ENCODE measurements around the gene HP.
"Not testable (repeated sequence)": the region's sequence is repeated elsewhere in the genome, so short reads cannot be mapped to it uniquely, and the experiment has no call there.

Gene HP

DNA sequence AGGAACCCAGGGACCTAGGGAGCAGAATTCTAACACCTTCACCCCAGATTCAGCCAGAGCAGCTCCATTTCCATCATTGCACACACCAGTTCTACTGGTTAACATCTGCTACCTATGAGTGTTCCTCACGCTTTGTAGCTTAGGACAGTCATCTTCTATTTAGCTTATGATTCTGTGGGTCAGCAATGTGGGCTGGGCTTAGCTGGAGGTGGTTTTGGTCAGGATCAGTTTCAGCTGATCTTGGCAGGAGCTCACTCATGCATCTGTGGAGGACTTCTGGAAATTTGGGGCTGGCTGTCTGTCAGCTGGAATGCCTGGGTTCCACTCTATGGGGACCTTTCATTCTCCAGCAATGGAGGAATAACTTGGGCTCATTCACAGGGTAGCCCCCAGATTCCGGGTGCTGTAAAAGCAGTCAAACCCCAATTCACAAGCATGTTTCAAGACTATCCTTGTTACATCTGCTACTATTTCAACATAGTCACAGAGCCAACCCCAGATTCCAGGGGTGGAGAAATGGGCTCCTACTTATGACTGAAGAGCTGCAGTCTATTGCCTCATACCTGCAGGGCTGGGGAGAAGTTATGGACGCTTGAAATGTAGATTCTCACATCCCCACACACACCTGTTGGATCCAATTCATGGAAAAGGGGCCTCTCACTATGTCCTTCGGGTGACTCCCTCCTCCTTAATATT lies 3.4 kb upstream of the HP start:
- POLR2A ChIA-PET, result interaction anchor here (1.4 kb wide), 1 partner anchor 43 kb away, joined by 3 read pairs; the partner anchor contains the start of genes DHX38 and TXNL4B
- CTCF ChIA-PET, result interaction anchor here (0.9 to 1.7 kb wide), 2 partner anchors 16 to 42 kb away, joined by 3 to 6 read pairs; no protein-coding TSS in a partner anchor
- DNase-seq (ENCODE audit: low read depth, low spot score), result no peak
- TF ChIP-seq, protein P1, sequence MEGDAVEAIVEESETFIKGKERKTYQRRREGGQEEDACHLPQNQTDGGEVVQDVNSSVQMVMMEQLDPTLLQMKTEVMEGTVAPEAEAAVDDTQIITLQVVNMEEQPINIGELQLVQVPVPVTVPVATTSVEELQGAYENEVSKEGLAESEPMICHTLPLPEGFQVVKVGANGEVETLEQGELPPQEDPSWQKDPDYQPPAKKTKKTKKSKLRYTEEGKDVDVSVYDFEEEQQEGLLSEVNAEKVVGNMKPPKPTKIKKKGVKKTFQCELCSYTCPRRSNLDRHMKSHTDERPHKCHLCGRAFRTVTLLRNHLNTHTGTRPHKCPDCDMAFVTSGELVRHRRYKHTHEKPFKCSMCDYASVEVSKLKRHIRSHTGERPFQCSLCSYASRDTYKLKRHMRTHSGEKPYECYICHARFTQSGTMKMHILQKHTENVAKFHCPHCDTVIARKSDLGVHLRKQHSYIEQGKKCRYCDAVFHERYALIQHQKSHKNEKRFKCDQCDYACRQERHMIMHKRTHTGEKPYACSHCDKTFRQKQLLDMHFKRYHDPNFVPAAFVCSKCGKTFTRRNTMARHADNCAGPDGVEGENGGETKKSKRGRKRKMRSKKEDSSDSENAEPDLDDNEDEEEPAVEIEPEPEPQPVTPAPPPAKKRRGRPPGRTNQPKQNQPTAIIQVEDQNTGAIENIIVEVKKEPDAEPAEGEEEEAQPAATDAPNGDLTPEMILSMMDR (IDR thresholded peaks at IDR 0.05; ENCODE audit: insufficient read depth, low read length, missing control alignments), result no peak
- H3K4me3 ChIP-seq (ENCODE audit: low read depth, low read length), result no peak overlapping the region

DNA sequence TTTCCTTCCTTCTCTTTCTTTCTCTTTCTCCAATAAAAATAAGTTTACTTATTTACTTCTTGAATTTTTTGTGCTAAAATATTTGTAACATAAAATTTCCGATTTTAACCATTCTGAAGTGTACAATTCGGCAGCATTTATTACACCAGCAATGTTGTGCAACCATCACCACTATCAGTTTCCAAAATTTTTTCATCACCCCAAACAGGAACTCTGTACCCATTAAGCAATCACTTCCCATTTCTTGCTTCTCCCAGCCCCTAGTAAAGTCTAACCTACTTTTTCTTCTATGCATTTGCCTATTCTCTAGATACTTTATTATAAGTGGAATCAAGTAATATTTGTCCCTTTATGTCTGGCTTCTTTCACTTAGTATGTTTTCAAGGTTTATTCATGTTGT lies 2.5 kb upstream of the HP start:
- TF ChIP-seq, protein P1 (IDR thresholded peaks at IDR 0.05; ENCODE audit: insufficient read depth, low read length, missing control alignments), result no peak
- ChIA-PET POLR2A (no interaction called here), CTCF (no interaction called here)
- DNase-seq (ENCODE audit: low read depth, low spot score), result no peak
- H3K4me3 ChIP-seq (ENCODE audit: low read depth, low read length), result no peak overlapping the region

DNA sequence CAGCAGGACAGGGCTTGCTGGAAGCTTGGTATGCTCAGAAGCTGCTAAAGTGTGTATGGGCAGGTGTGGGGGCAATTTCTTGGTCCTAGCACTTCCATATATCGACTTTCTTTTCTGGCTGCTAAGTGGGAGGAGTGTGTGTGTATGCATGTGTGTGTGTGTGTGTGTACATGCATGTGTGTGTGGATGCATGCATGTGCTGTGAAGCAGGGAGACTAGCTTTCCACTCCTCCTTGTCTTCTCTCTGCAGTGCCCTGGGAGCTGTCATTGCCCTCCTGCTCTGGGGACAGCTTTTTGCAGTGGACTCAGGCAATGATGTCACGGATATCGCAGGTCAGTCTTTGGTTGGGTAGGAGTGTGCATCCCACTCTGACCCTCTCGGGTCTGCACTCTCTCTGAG lies 1.6 kb downstream of the HP start:
- ChIA-PET POLR2A (no interaction called here), CTCF (interaction anchor here (1.2 kb wide), 1 partner anchor 11 kb away, joined by 3 read pairs; no protein-coding TSS in a partner anchor)
- H3K4me3 ChIP-seq (ENCODE audit: low read depth, low read length), result no peak overlapping the region
- TF ChIP-seq, protein P1 (IDR thresholded peaks at IDR 0.05; ENCODE audit: insufficient read depth, low read length, missing control alignments), result no peak
- no peak for DNase-seq (ENCODE audit: low read depth, low spot score)

DNA sequence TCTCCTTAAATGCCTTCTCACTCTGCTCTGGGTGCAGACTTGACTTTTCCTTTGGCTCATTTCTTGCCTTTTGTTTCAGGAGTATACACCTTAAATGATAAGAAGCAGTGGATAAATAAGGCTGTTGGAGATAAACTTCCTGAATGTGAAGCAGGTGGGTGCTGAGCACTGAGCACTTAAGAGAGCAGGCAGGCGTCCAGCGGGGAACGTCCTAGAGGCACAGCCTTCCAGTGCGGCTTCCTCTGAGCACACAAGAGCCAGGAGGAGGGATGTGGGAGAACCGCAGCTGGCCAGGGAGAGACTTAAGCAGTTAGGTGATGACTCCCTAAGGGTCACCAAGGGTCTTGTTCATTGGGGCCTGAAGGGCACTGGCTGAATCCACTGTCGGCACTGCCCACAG lies 3.0 kb downstream of the HP start:
- POLR2A ChIA-PET; H3K4me3 ChIP-seq (ENCODE audit: low read depth, low read length); DNase-seq (ENCODE audit: low read depth, low spot score): not testable (repeated sequence)
- CTCF ChIA-PET, result interaction anchor here (0.6 kb wide), 1 partner anchor 224 kb away, joined by 3 read pairs; no protein-coding TSS in a partner anchor

DNA sequence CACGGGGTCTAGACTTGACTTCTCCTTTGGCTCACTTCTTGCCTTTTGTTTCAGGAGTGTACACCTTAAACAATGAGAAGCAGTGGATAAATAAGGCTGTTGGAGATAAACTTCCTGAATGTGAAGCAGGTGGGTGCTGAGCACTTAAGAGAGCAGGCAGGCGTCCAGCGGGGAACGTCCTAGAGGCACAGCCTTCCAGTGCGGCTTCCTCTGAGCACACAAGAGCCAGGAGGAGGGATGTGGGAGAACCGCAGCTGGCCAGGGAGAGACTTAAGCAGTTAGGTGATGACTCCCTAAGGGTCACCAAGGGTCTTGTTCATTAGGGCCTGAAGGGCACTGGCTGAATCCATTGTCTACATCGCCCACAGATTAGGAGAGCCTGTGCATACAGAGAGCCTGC lies 4.8 kb downstream of the HP start:
- DNase-seq (ENCODE audit: low read depth, low spot score); H3K4me3 ChIP-seq (ENCODE audit: low read depth, low read length); POLR2A ChIA-PET: not testable (repeated sequence)
- CTCF ChIA-PET, result interaction anchor here (1.1 kb wide), 1 partner anchor 9 kb away, joined by 4 read pairs; no protein-coding TSS in a partner anchor

DNA sequence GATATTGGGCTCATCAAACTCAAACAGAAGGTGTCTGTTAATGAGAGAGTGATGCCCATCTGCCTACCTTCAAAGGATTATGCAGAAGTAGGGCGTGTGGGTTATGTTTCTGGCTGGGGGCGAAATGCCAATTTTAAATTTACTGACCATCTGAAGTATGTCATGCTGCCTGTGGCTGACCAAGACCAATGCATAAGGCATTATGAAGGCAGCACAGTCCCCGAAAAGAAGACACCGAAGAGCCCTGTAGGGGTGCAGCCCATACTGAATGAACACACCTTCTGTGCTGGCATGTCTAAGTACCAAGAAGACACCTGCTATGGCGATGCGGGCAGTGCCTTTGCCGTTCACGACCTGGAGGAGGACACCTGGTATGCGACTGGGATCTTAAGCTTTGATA lies 6.1 kb downstream of the HP start:
- TF ChIP-seq, protein P1 (IDR thresholded peaks at IDR 0.05; ENCODE audit: insufficient read depth, low read length, missing control alignments), result no peak
- no peak overlapping the region for H3K4me3 ChIP-seq (ENCODE audit: low read depth, low read length)
- ChIA-PET CTCF (interaction anchor here (1.1 kb wide), 1 partner anchor 8 kb away, joined by 4 read pairs; no protein-coding TSS in a partner anchor), POLR2A (no interaction called here)
- DNase-seq (ENCODE audit: low read depth, low spot score), result no peak

DNA sequence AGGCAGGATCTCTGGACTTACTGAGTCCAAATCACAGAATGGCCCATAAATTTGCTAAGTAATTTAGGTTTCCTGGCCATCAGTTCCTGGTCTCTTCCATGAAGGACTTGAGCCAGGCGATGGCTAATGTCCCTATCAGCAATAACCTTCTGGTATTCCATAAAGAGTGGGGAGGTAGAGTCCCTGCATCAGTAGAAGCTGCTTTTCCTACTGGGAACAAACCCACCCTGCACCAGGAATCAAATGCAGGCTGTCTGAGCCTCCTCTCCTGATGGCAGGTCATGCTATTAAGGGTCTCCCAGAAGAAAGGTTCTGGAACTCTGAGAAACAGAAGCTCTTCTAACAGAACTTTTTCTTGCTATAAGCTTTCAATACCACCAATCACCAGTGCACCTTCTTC lies 7.3 kb downstream of the HP start:
- POLR2A ChIA-PET, result no interaction called here
- H3K4me3 ChIP-seq (ENCODE audit: low read depth, low read length), result no peak overlapping the region
- CTCF ChIA-PET, result interaction anchor here (1.1 kb wide), 1 partner anchor 38 kb away, joined by 3 read pairs; no protein-coding TSS in a partner anchor
- DNase-seq (ENCODE audit: low read depth, low spot score), result no peak
- TF ChIP-seq, protein P1 (IDR thresholded peaks at IDR 0.05; ENCODE audit: insufficient read depth, low read length, missing control alignments), result no peak
